ENCODE results near the gene FAM170B. TPM values are rescaled to one million over a fixed set of nuclear protein-coding genes. Genes with fewer than 3 reads are reported as not detected.

The FAM170B gene
- total RNA-seq, 1 experiment from 2014 or later = not detected

DNA sequence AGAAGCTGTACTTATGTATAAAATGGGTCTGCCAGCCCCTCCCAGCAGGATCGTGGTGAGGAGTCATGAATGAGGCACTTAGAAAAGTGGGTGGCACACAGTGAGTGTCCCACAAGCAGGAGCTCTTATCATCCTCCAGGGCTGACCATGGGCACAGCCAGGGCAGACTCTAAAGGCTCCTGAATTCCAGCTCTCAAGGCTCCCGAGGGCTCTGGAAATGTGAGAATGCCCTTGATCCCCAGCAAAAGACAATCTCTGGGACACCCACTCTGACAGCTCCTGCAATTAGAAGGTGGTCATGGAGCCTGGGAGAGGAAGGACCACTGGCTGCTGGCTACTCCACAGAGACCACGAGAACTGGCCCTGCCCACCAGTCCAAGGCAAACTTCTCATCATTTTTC, 20.1 kb downstream of the FAM170B start:
- ChIA-PET POLR2A (no interaction called here), CTCF (interaction anchor here (0.6 kb wide), 1 partner anchor 47 kb away, joined by 3 read pairs; no protein-coding TSS in a partner anchor)
- TF ChIP-seq REST (IDR thresholded peaks at IDR 0.05; ENCODE audit: insufficient read depth in 1 of 2, low read depth in 2 of 2, low read length in 1 of 2) (no peak), TCF7L2 (IDR thresholded peaks at IDR 0.05; ENCODE audit: low read depth, low read length) (no peak), POLR2AphosphoS5 (IDR thresholded peaks at IDR 0.05; ENCODE audit: low read depth, low read length) (no peak), SIN3A (IDR thresholded peaks at IDR 0.05; ENCODE audit: borderline replicate concordance, insufficient read depth, low read depth, low read length) (no peak)
- TF ChIP-seq, protein P1, sequence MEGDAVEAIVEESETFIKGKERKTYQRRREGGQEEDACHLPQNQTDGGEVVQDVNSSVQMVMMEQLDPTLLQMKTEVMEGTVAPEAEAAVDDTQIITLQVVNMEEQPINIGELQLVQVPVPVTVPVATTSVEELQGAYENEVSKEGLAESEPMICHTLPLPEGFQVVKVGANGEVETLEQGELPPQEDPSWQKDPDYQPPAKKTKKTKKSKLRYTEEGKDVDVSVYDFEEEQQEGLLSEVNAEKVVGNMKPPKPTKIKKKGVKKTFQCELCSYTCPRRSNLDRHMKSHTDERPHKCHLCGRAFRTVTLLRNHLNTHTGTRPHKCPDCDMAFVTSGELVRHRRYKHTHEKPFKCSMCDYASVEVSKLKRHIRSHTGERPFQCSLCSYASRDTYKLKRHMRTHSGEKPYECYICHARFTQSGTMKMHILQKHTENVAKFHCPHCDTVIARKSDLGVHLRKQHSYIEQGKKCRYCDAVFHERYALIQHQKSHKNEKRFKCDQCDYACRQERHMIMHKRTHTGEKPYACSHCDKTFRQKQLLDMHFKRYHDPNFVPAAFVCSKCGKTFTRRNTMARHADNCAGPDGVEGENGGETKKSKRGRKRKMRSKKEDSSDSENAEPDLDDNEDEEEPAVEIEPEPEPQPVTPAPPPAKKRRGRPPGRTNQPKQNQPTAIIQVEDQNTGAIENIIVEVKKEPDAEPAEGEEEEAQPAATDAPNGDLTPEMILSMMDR (IDR thresholded peaks at IDR 0.05) = no peak
- Histone ChIP-seq H3K9me3 (ENCODE audit: control insufficient read depth, insufficient read depth, low read depth, low read length) (no peaks in the 10 kb centered on the region), H3K4me3 (ENCODE audit: low read depth in 2 of 2, low read length in 2 of 2) (no peak overlapping the region), H3K27me3 (ENCODE audit: control insufficient read depth, insufficient read depth, low read length) (peaks cover 12% of the 10 kb centered on the region), H3K27ac (ENCODE audit: low read length) (no peak overlapping the region), H3K4me1 (ENCODE audit: control insufficient read depth, insufficient read depth, low read length) (no peaks in the 10 kb centered on the region), H3K36me3 (ENCODE audit: control insufficient read depth, insufficient read depth, low read length) (no peaks in the 10 kb centered on the region)
- DNase-seq (ENCODE audit: low read depth, low spot score) (no peak), ATAC-seq (no peak; the same call in 1 of the 2 replicates)
- in situ Hi-C loops (cut with HindIII; ENCODE audit: low pct_unique_long_range_greater_than_20kb, low sequenced_read_pairs) = no loop called here
- no TSS peak for BruUV-seq (replicated peaks)
- intact Hi-C loops (cut with micrococcal nuclease; ENCODE audit: unreplicated experiment) = no loop called here

DNA sequence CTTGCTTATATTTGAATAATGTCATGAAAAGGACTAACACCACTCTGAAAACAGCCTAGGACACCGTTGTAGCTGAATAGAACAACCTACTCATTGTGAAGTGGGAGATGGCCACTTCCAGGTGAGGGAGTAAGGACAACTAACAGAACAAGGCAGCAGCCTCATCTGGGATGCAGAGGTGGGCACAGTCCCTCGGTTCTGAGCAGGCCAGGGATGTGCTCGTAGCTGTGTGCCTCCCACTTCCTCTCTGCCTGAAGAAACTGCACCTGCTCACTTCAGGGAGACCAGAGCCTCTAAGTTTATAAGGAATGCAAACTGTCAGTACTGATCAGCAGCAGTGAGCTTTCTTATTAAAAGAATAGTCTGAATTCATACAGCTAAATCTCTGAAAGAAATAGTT, 21.0 kb downstream of the FAM170B start:
- DNase-seq (ENCODE audit: low read depth, low spot score) (no peak), ATAC-seq (no peak)
- no peak overlapping the region for H3K4me3 ChIP-seq (ENCODE audit: low read depth in 2 of 2, low read length in 2 of 2)
- H3K9me3 ChIP-seq (ENCODE audit: control insufficient read depth, insufficient read depth, low read depth, low read length) = no peaks in the 10 kb centered on the region
- POLR2A ChIA-PET = no interaction called here
- intact Hi-C loops (cut with micrococcal nuclease; ENCODE audit: unreplicated experiment) (no loop called here), in situ Hi-C loops (cut with HindIII; ENCODE audit: low pct_unique_long_range_greater_than_20kb, low sequenced_read_pairs) (no loop called here)
- H3K27ac ChIP-seq (ENCODE audit: low read length) = no peak overlapping the region
- TF ChIP-seq TCF7L2 (IDR thresholded peaks at IDR 0.05; ENCODE audit: low read depth, low read length) (no peak), POLR2AphosphoS5 (IDR thresholded peaks at IDR 0.05; ENCODE audit: low read depth, low read length) (no peak), REST (IDR thresholded peaks at IDR 0.05; ENCODE audit: insufficient read depth in 1 of 2, low read depth in 2 of 2, low read length in 1 of 2) (no peak)
- TF ChIP-seq, protein P1 (IDR thresholded peaks at IDR 0.05) = no peak
- CTCF ChIA-PET = no interaction called here
- H3K36me3 ChIP-seq (ENCODE audit: control insufficient read depth, insufficient read depth, low read length) = no peaks in the 10 kb centered on the region
- H3K4me1 ChIP-seq (ENCODE audit: control insufficient read depth, insufficient read depth, low read length) = no peaks in the 10 kb centered on the region
- H3K27me3 ChIP-seq (ENCODE audit: control insufficient read depth, insufficient read depth, low read length) = peaks cover 12% of the 10 kb centered on the region
- no TSS peak for BruUV-seq (replicated peaks)
